Chondrocyte (in vitro differentiated cells): ENCODE measurements around the gene BACE2. TPM values are rescaled to one million over a fixed set of nuclear protein-coding genes. Genes with fewer than 3 reads are reported as not detected.
"Not testable (repeated sequence)": the region's sequence is repeated elsewhere in the genome, so short reads cannot be mapped to it uniquely, and the experiment has no call there.

Experiments used
- DNase-seq: peaks from one replicate; pipeline ENCODE4 v3.0.0; 2021; ENCODE audit warnings: mixed read lengths, low spot score
- H3K27ac Mint-ChIP-seq: one replicate; pipeline ENCODE4 v1.8.0; 2021; ENCODE audit warnings: mild to moderate bottlenecking, moderate library complexity, mixed read lengths; ENCODE audit not compliant: unreplicated experiment
- H3K27me3 Mint-ChIP-seq: 2 replicates; pipeline ENCODE4 v1.8.0; 2021; ENCODE audit warnings: low read depth, mixed read lengths
- H3K36me3 Mint-ChIP-seq: 2 replicates; pipeline ENCODE4 v1.8.0; 2021; ENCODE audit warnings: low read depth, mixed read lengths
- H3K4me1 Mint-ChIP-seq: 2 replicates; pipeline ENCODE4 v1.8.0; 2021; ENCODE audit warnings: low read depth, mild to moderate bottlenecking, mixed read lengths
- H3K4me3 Mint-ChIP-seq: one replicate; pipeline ENCODE4 v1.8.0; 2021; ENCODE audit warnings: mild to moderate bottlenecking, moderate library complexity, mixed read lengths; ENCODE audit not compliant: unreplicated experiment
- H3K9me3 Mint-ChIP-seq: 2 replicates; pipeline ENCODE4 v1.8.0; 2021; ENCODE audit warnings: low read depth, mixed read lengths
- CTCF ChIP-seq: fragments of 200-600 bp; sonication (generic); IDR thresholded peaks from 2 replicates; pipeline ENCODE4 v1.5.0; 2021; ENCODE audit warnings: antibody characterized with exemption, mild to moderate bottlenecking, moderate library complexity
- total RNA-seq: library from RNA; stranded (reverse); gene quantifications from 3 replicates; pipeline ENCODE4 v1.2.1, GENCODE V29; 2021

The BACE2 gene
- total RNA-seq, 1 donor from 2014 or later = 77.9 TPM

- Mint-ChIP-seq H3K36me3 (peaks cover 2% of the 10 kb centered on the region), H3K9me3 (no peaks in the 10 kb centered on the region), H3K27me3 (no peaks in the 10 kb centered on the region), H3K4me1 (peaks cover 7% of the 10 kb centered on the region), H3K27ac (no peak overlapping the region), H3K4me3 (no peak overlapping the region)
- TF ChIP-seq CTCF = no peak
- DNase-seq = no peak
Observed at GRCh38 chr21:41196993-41197392, 29.0 kb downstream of the BACE2 start.

- H3K9me3 Mint-ChIP-seq = no peaks in the 10 kb centered on the region
- H3K27me3 Mint-ChIP-seq = no peaks in the 10 kb centered on the region
- no peak for TF ChIP-seq CTCF
- H3K36me3 Mint-ChIP-seq = peaks cover 2% of the 10 kb centered on the region
- no peak for DNase-seq
- peaks cover 7% of the 10 kb centered on the region for H3K4me1 Mint-ChIP-seq
- H3K27ac Mint-ChIP-seq = no peak overlapping the region
- H3K4me3 Mint-ChIP-seq = no peak overlapping the region
Observed at GRCh38 chr21:41197582-41197981, 29.6 kb downstream of the BACE2 start.

GRCh38 chr21:41198647-41199046, 30.7 kb downstream of the BACE2 start:
- DNase-seq, H3K36me3 Mint-ChIP-seq, H3K27ac Mint-ChIP-seq, H3K27me3 Mint-ChIP-seq, H3K4me1 Mint-ChIP-seq, H3K4me3 Mint-ChIP-seq, H3K9me3 Mint-ChIP-seq: not testable (repeated sequence)

GRCh38 chr21:41199123-41199522, 31.2 kb downstream of the BACE2 start:
- no peak overlapping the region for H3K27ac Mint-ChIP-seq

GRCh38 chr21:41199588-41199987, 31.6 kb downstream of the BACE2 start:
- no peak overlapping the region for H3K27ac Mint-ChIP-seq

More at GRCh38 chr21:41199123-41199522, 31.2 kb downstream of the BACE2 start:
- H3K27me3 Mint-ChIP-seq = no peaks in the 10 kb centered on the region
- H3K4me1 Mint-ChIP-seq = peaks cover 7% of the 10 kb centered on the region
- H3K4me3 Mint-ChIP-seq = no peak overlapping the region
- peaks cover 5% of the 10 kb centered on the region for H3K36me3 Mint-ChIP-seq
- no peak for TF ChIP-seq CTCF
- H3K9me3 Mint-ChIP-seq = no peaks in the 10 kb centered on the region
- DNase-seq = no peak

More at GRCh38 chr21:41199588-41199987, 31.6 kb downstream of the BACE2 start:
- H3K4me3 Mint-ChIP-seq = no peak overlapping the region
- no peak for DNase-seq
- H3K4me1 Mint-ChIP-seq = peaks cover 10% of the 10 kb centered on the region
- H3K27me3 Mint-ChIP-seq = no peaks in the 10 kb centered on the region
- no peak for TF ChIP-seq CTCF
- no peaks in the 10 kb centered on the region for H3K9me3 Mint-ChIP-seq
- peaks cover 5% of the 10 kb centered on the region for H3K36me3 Mint-ChIP-seq
